Stimulated activated naive CD8-positive, alpha-beta T cell treated with anti-CD3 and anti-CD28 coated beads, Interleukin-15, Interleukin-2, amounts not matched to agents 100 U/mL and 50 U/mL, for 24 hours (primary cell): Measurements from ENCODE around the gene DSE.

Source experiments
- ATAC-seq: fragments of 150-1000 bp; cut with Tn5 transposase; one replicate; pipeline ENCODE4 v1.10.0; 2021
- DNase-seq: peaks from one replicate; pipeline ENCODE4 v3.0.0; 2021

DSE gene

GRCh38 chr6:116449565-116449964 lies 78.8 kb downstream of the DSE start:
- DNase-seq (no peak), ATAC-seq (no peak)

DNA sequence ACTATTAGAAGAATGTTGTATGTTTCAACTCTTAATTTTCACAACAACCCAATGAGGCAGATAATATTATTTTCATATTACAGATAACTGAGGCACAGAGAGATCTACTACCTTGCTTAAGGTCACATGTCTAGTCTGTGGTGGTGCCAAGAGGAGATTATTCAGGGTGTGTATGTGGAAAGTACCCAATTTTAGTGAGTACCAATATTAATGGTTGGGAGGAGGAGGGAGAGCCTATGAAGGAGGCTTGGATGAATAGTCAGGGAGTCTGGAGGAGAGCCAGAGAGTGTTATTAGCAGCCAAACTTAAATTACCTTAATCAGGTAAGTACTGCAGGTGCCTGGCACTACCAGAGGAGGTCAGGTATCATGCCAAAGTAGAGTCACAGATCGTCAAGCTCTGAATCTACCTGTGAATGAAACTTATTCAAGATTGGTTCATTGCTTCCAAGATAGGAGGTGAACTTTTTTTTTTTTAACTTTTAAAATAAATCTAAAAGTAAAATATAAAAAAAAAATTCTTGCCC lies 79.5 kb downstream of the DSE start:
- ATAC-seq = no peak
- no peak for DNase-seq

- ATAC-seq = no peak
Measured at GRCh38 chr6:116450769-116451740, 80.3 kb downstream of the DSE start.

DNA sequence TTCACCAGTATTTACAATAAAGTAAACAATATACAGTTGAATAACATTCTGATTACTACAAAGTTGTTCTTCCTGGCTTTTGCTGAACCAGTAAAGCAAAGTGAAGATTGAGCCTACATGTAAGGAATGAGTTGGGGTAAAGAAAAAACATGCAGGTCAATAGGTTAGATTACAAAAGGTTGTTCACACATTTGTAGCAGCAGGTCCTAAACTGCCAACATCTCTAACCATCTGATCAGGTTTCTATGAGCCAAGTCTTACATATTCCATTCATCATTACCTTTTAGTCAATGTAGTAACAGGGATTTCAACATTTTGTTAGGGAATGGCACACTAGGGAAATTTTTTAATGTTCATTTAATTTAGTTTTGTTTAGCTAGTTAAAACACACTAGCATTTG lies 81.2 kb downstream of the DSE start:
- ATAC-seq = no peak
- DNase-seq = no peak

More at GRCh38 chr6:116450769-116451740, 80.3 kb downstream of the DSE start:
- peak; percentile 13 for DNase-seq

DNA sequence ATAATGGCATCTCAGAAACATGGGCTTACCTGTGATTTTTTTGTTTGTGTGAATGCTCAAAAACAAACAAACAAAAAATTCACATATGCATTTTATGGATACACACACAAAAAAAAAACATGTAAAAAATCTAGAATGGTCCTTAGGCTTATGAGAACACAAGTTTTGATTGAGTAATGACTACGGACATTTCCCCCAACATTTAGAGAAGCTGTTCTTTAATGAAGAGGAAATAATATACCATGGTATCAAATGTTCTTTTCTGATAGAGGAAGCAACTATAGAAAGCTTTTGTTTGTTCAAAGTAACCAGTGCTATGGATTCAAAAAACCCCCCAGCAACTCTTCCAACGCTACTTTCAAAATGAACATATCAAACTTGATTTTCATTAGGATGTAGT lies 81.8 kb downstream of the DSE start:
- ATAC-seq (no peak), DNase-seq (no peak)

DNA sequence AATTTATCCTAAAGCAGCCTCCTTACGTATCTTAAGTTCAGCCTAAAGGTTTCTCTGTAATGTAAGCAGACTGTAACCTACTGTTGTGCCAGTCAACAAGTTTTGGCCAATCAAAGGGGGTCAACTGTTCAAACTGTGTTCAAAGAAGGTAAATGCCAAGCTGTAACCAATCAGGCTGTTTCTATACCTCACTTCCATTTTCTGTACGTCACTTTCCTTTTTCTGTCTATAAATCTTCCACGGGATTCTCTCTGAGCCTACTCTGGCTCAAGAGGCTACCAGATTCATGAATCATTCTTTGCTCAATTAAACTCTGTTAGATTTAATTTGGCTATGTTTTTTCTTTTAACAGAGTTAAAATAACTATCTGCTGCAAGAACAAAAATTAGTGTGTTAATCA lies 85.4 kb downstream of the DSE start:
- ATAC-seq (no peak), DNase-seq (no peak)

DNA sequence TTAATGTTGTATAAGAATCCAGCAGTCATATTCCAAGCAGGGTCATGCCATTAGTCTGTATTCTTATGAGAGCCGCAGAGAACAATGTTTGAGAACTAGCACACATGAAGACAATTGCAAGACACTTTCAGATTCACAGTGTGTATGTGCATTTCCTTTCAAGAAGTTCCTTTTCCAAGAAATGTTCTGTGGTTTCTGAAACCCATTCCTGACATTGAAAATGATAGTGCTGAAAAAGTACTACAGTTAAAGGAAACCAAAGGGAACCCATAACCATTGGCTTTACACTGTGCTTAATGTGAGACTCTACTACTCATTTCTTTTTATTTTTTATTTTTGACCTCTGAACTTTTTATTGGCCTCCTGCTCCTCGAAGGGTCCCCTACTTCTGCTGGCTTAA lies 86.2 kb downstream of the DSE start:
- no peak for DNase-seq
- ATAC-seq = no peak

DNA sequence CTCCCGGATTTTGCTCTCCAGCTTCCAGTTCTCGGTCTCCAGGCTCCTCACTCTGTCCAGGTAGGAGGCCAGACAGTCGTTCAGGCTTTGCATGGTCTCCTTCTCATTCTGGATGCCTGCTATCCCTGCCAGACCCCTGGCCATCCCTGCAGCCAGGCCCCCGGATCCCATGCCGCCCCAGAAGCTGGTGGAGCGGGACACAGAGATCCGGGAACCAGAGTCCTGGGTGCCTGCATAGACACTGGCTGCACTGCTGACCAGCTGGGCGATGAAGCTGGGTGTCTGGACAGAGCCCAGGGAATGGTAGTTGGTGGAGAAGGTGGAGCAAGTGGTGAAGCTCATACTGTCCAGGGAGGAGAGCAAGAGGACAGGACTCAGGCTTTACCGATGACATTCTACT lies 87.5 kb downstream of the DSE start:
- DNase-seq (no peak), ATAC-seq (no peak)

- DNase-seq (no peak), ATAC-seq (no peak)
Measured at GRCh38 chr6:116459927-116460326, 89.2 kb downstream of the DSE start.

GRCh38 chr6:116461331-116461931 lies 90.7 kb downstream of the DSE start, which contains the start of gene CALHM6:
Gene CALHM6, plus strand, starts transcription at chr6:116461375. Its CDS starts 555 bp downstream, at chr6:116461930.
- DNase-seq (no peak), ATAC-seq (no peak)

DNA sequence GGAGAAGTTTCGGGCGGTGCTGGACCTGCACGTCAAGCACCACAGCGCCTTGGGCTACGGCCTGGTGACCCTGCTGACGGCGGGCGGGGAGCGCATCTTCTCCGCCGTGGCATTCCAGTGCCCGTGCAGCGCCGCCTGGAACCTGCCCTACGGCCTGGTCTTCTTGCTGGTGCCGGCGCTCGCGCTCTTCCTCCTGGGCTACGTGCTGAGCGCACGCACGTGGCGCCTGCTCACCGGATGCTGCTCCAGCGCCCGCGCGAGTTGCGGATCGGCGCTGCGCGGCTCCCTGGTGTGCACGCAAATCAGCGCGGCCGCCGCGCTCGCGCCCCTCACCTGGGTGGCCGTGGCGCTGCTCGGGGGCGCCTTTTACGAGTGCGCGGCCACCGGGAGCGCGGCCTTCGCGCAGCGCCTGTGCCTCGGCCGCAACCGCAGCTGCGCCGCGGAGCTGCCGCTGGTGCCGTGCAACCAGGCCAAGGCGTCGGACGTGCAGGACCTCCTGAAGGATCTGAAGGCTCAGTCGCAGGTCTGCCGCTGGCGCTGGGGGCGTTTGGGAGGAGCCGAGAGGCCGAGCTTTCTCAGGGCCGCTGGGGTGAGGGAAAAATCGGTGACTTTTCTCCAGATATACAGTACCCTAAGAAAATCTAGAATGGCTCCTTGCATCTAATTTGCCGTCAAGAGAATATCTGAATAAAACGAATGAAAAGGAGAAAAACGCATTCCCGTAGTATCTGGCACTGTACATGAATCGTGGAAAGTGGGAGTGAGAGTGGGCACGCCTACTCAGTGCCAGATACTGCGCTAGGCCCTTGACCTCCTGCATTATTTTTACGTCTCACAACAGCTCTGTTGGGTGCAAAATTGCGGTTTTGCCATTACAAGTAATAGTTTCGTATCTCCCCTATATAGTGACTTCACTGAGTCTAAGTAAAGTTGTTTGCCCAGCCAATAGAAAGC lies 91.5 kb downstream of the DSE start:
- peak; percentile 60 for DNase-seq
- peak; percentile 85 for ATAC-seq

DNA sequence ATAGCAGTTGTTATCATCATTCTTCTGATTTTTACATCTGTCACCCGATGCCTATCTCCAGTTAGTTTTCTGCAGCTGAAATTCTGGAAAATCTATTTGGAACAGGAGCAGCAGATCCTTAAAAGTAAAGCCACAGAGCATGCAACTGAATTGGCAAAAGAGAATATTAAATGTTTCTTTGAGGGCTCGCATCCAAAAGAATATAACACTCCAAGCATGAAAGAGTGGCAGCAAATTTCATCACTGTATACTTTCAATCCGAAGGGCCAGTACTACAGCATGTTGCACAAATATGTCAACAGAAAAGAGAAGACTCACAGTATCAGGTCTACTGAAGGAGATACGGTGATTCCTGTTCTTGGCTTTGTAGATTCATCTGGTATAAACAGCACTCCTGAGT lies 92.6 kb downstream of the DSE start:
- ATAC-seq (no peak), DNase-seq (no peak)

DNA sequence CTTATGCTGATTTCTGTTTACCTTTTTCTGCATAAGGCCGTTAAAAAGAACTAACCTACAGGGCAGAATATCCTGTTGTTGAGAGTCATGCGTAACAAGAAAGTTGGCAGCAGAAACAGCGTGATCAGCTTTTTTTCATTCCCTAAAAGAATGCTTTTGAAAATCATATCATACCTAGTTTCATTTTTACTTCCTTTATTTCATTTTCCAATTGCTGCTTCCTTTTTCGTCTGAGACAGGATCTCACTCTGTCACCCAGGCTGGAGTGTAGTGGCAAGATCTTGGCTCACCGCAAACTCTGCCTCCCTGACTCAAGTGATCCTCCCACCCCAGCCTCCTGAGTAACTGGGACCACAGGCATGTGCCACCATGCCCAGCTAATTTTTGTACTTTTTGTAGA lies 94.5 kb downstream of the DSE start:
- ATAC-seq (no peak), DNase-seq (no peak)

DNA sequence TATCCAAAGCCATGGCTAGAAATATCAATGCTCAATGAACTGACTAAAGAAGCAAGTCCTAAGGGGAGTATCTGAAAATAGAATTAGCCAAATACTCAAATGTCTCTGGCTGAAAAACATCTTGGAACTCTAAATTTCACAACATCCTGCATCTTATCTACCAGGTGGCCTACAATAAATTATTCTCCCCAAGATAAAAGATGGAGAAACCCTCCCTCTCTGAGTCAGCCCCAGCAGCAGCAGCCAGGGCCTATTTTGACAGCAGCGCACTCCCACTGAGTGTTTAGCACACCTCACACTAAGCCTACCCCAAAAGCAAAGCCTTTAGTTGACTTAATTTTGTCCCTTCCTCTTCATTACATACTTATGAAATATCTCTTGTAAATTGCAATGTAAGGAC lies 96.3 kb downstream of the DSE start:
- ATAC-seq (no peak), DNase-seq (no peak)

DNA sequence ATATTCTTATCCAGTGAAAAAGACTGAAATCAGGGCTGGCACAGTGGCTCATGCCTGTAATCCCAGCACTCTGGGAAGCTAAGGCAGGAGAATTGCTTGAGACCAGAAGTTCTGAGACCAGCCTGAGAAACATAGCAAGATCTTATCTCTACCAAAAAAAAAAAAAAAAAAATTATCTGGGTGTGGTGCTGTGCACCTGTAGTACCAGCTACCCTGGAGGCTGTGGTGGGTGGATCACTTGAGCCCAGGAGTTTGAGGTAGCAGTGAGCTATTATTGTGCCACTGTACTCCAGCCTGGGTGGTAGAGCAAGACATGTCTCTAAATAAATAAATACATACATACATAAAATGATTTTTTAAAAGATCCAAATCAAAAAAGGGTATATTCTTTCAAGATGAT lies 96.8 kb downstream of the DSE start:
- DNase-seq (no peak), ATAC-seq (no peak)

GRCh38 chr6:116468293-116468692 lies 97.5 kb downstream of the DSE start:
- no peak for DNase-seq
- no peak for ATAC-seq

DNA sequence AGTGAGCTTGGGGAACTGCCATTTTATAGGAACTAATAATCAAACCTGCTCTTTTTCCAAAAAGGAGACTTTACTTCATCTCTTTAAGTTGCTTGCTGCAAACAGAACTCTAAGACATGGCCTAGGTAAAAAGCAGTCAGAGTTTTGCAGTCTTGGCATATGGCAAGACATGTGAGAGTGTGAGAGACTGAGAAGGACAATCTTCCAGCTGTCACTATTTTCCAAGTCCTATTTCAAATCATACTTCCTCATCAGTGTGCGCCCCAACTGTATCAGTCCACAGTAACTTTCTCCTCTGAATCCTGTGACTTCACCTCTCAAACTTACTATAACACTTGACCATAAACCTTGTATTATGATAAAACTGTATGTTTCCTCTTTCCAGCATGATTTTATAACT lies 100.8 kb downstream of the DSE start:
- DNase-seq (no peak), ATAC-seq (no peak)

DNA sequence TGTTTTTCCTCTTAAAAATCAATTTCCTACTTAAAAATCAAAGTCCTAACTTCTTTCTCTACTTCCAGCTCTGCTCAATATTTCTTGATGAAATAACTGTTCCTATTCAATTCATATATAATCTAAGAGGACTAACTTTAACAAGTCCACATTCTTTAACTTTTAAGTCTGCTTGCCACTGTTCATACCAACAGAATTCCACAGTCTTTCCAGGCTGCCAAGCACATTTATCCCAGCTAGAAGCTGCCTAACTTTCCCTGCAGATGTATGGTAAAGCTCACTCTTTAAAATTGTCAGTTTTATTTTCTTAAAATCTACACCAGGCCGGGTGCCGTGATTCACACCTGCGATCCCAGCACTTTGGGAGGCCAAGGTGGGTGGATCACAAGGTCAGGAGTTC lies 102.0 kb downstream of the DSE start:
- DNase-seq = no peak
- ATAC-seq = no peak

DNA sequence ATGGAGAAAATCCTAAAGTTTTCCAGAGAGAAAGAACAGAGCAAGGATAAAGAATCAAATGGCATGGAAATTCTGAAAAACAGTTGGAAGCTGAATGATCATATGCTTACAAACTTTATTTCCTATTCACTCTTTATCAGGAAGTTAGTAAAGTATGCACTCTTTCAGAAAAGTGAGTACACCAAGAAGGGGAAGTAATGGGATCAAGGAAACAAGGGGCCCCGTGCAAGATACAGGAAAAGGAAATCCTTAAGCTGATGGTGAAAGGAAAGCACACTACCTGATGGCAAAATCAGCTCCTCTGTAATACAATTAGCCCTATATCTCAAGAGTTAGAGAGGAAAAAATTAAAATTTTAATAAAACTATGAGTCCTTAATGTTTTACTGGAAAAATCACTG lies 104.4 kb downstream of the DSE start:
- DNase-seq (no peak), ATAC-seq (no peak)

- peak; percentile 63 for ATAC-seq
Measured at GRCh38 chr6:116476002-116476678, 105.4 kb downstream of the DSE start.

GRCh38 chr6:116482780-116483179 lies 112.0 kb downstream of the DSE start:
- DNase-seq (no peak), ATAC-seq (no peak)

More at GRCh38 chr6:116476002-116476678, 105.4 kb downstream of the DSE start:
- DNase-seq = no peak

- no peak for ATAC-seq
Measured at GRCh38 chr6:116483616-116484015, 112.9 kb downstream of the DSE start.

More at GRCh38 chr6:116483616-116484015, 112.9 kb downstream of the DSE start:
- DNase-seq = no peak
